LNCaP clone FGC (cell line): ENCODE measurements around the gene SPINK6.

Source experiments
- DNase-seq: peaks from one replicate; pipeline ENCODE4 v3.0.0-alpha.2; 2011; ENCODE audit warnings: low read depth
- H3K4me3 ChIP-seq: 2 replicates; pipeline ENCODE4 v1.5.1; 2011; ENCODE audit warnings: mild to moderate bottlenecking, low read depth, low read length, control low read depth
- TF ChIP-seq, protein P1 (sequence below): IDR thresholded peaks from 2 replicates; pipeline ENCODE4 v1.5.1; 2012; ENCODE audit warnings: mild to moderate bottlenecking; ENCODE audit not compliant: control insufficient read depth, insufficient read depth; ENCODE audit errors: extremely low read depth

The SPINK6 gene

GRCh38 chr5:148214665-148215185 is 11.9 kb downstream of the SPINK6 start:
- TF ChIP-seq, protein P1, sequence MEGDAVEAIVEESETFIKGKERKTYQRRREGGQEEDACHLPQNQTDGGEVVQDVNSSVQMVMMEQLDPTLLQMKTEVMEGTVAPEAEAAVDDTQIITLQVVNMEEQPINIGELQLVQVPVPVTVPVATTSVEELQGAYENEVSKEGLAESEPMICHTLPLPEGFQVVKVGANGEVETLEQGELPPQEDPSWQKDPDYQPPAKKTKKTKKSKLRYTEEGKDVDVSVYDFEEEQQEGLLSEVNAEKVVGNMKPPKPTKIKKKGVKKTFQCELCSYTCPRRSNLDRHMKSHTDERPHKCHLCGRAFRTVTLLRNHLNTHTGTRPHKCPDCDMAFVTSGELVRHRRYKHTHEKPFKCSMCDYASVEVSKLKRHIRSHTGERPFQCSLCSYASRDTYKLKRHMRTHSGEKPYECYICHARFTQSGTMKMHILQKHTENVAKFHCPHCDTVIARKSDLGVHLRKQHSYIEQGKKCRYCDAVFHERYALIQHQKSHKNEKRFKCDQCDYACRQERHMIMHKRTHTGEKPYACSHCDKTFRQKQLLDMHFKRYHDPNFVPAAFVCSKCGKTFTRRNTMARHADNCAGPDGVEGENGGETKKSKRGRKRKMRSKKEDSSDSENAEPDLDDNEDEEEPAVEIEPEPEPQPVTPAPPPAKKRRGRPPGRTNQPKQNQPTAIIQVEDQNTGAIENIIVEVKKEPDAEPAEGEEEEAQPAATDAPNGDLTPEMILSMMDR, result no peak
- DNase-seq, result no peak

DNA sequence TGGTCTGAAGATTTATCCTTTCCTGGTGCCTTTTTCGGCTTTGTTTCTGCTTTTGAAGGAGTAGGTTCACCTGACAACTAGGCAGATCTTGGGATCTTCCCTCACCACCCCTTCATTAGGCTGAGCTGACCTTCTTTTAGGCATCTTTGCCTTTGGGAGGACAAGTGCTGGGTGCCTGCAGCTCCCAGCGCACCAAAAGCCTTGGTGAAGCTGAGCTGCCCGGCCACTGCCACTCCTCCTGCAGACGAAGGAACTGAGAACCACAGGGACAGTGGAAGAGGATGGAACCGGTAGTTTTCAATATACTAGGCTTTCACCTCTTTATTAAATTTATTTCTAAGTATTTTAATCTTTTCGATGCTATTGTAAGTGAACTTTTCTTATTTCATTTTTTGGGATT is 18.7 kb downstream of the SPINK6 start:
- TF ChIP-seq, protein P1, result no peak
- no peak for DNase-seq
- no peak overlapping the region for H3K4me3 ChIP-seq

More at GRCh38 chr5:148214665-148215185, 11.9 kb downstream of the SPINK6 start:
- H3K4me3 ChIP-seq, result no peak overlapping the region

GRCh38 chr5:148224117-148224742 is 21.4 kb downstream of the SPINK6 start:
- DNase-seq, result no peak
- TF ChIP-seq, protein P1, result no peak
- no peak overlapping the region for H3K4me3 ChIP-seq

- TF ChIP-seq, protein P1, result no peak
- no peak overlapping the region for H3K4me3 ChIP-seq
- DNase-seq, result no peak
Observed at GRCh38 chr5:148228392-148228984, 25.6 kb downstream of the SPINK6 start.

DNA sequence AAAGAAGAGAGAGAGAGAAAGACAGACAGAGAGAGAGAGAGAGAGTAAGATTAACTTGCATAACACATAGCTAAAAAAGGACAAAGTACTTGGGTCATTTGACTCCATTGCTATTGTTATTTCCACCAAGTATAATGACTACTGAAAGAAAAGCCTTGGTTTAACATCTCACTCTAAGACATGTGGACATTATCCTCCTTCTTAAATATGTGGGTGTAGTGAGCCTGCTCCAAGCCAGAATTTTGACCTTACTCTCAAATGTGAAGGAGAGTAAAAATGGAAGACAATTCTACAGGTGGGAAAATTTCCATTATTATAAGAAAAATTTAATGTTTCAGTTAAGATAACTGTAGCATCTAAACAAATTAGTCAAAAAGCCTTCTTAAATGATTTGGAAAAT is 27.0 kb downstream of the SPINK6 start:
- no peak for DNase-seq
- no peak overlapping the region for H3K4me3 ChIP-seq
- TF ChIP-seq, protein P1, result no peak

DNA sequence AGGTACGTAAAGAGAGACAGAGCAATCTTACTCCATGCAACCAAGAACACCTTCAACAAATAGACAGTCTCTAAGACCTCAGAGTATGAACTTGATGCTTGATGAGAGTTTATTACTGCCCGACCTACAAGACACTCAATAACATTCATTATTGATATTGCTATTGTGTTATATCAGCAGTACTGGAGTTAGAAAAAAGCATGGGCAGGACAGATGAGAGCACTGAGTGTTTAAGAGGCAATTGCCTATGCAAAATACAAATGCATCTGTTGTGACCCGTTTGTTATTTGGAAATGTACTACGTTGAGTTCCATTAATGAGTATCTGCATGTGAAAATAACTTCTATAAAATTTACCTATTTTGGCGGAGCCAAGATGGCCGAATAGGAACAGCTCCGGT is 27.4 kb downstream of the SPINK6 start:
- no peak for DNase-seq
- TF ChIP-seq, protein P1, result no peak
- H3K4me3 ChIP-seq, result no peak overlapping the region
